Skin of body (tissue), 2 donors: ENCODE measurements around the gene XKR7. TPM values are rescaled to one million over a fixed set of nuclear protein-coding genes. Genes with fewer than 3 reads are reported as not detected.
A peak's percentile ranks its signal among the peaks of the same experiment; 100 is the strongest.

Experiments used
- DNase-seq: peaks from one replicate; lab custom pipeline; 2025; lab: John Stamatoyannopoulos, UW
- total RNA-seq: library from RNA; depleted of rRNA; stranded (reverse); fragments of >200 nt; gene quantifications from one replicate; pipeline ENCODE4 v1.2.3, GENCODE V29; 2014

XKR7 gene
- total RNA-seq, 1 donor from 2014 or later: not detected

DNA sequence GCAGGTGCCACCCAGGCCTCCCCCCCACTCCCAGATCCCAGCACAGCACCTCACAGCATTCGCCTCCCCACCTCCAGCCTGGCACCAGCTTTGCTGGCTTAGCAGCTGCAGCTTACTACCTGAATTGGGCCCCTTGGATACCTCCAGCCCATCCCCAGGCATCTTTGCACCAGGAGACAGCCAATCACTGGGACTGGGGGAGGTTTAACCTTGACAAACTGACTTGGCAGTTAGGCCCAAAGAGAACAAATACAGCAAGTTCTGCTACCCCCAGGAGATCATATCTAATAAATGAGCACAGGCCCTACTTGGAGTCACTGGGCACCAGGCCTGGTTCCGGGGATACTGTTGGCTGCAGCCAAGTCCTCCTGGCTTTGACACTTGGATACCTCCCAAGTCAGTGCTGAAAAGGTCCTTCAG lies 24.9 kb upstream of the XKR7 start:
- no peak for DNase-seq

DNA sequence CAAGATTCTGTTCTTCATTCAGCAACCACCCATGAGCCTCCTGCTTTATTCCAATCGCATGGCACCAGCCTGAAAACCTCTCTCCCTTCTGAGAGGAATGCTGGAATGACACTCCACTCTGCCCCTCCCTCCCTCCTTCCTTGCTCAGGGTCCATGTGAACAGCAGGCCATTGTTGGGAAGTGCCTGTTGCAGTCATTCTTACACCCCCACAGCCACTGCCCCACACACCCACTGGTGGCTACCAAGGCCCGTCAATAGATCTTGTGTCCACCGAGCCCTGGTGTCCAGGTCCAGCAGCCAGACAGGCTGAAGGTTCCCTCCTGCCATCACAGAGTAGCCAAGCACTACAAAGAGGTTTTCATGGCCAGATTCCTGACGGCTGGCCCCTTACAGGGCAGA lies 22.6 kb upstream of the XKR7 start:
- DNase-seq: no peak

DNA sequence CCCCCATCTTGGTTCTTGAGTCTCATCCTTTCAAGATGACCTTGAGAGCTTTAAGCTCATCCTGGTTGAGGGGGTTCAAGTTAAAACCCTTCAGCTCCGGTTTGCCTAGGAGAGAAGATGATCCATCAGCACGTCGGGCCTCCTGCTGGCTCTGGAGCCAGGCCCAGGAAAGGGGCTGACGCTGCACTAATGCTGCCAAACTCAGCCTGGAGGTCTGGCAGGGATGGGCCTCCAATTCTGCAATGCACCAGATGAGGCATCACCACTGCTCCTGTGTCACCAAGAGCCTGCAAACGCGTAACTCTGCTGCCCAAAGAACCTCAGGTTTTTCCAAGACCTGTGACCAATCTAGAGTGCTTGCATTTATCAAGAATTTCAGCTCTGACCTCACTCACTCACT lies 22.2 kb upstream of the XKR7 start:
- no peak for DNase-seq

DNA sequence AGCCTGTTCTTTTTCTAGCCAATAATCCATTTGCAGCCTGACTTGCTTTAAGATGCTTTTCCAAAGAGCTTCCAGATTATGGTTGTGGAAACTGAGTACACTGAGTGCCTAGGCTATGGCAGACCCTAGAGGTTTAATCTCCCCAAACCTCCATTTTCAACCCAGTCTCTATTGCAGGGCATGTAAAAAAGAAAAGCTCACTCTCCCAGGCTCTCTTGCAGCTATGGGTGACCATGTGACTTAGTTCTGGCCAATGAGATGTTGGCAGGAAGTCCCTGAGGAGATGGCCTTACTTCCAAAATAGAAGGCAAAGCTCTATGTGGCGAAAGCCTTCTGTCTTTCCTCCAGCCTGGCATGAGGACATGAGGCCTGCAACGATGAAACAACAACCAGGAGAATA lies 19.9 kb upstream of the XKR7 start:
- no peak for DNase-seq

DNA sequence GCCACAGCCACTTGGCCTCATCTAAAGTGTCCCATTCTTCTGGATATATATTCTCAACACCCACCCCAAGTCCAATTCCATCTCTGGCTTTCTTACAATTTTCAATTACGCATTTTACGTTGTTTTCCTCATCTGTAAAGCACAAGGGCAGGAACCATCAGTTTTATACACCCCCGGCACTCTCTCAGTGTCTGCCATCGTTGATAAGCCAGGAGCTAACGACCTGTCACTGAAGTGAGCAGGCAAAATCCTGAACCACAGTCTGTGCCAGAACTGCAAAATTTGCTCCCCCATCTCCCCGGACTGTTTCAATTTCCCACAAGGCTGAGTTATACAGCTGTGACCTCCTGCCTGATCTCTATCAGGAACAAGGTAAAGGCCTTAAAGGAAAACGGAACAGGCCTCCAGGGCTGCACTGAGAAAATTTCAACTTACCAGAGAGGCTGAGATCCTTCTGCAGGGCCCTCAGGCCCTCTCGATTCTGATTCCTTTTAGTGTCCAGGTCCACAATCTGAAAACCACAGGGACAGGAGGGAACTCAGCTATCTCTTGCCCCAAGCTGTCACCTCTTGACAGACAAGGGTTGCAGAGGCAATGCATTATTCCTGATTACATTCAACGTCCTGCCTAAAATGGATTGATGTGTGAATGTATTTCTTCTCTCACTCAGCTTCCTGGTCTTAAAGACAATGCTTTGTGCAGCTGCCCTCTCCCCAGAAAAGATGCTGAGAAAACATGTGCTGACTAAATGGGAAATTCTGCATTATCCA lies 17.9 kb upstream of the XKR7 start:
- no peak for DNase-seq

DNA sequence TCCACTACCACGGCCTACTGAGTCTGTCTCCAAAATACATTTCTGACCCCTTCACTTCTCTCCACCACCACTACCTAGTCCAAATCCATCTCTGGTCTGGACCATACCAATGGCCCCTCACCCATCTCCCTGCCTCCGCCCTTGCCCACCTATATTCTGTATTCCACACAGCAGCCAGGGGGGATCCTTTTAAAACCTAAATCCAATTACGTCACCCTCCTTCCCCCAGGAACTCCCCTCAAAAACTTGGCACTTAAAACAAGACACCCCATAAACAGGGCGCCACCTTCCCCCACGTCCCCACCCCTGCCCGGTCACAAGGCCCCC lies 16.8 kb upstream of the XKR7 start:
- no peak for DNase-seq

DNA sequence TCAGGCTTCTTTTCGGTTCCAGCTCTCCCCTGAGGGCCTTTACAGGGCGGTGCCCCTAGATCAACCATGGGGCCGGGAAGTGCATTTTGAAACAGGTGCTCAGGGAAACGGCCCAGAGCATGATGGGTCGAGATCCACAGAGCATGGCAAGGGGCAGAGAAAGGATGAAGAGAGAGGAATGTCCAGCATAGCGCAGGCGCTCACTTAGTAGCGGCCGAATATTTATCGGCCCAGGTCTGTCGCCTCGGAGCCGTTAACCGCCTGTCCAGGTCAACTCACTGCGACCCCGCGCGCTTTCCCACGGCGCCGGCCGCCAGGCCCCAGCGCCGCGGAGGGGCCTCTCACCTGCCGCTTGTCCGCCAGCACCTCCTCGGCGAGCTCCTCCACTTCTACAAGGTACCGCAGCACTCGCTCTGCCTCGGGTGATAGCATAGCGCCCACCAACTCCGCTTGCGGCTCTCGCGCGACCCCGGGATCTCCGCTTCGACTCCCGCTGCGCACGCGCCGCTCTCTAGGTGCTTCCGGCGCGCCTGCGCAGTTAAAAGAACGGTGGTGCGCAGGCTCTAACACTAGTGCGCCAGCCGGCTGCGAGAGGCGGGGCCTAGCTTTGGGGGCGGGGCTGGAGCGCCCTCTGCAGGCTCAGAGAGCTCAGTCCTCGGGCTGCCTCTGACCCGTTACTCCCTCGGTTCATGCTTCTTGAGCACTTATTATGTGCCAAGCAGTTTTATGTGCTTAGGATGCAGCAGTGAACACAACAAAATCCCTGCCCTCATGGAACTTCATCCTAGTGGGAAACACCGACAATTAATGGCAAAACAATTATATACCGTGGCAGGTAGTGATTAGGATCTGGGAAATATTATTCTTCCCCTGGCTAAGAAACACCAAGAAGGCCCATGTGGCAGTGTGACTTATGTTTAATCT lies 16.2 kb upstream of the XKR7 start, which contains the start of gene PDRG1:
PDRG1 (minus strand) TSS at position 517 of the 924 bp plus-strand sequence; CDS start at position 432, 85 bp downstream.
- DNase-seq: peak; percentile 93

DNA sequence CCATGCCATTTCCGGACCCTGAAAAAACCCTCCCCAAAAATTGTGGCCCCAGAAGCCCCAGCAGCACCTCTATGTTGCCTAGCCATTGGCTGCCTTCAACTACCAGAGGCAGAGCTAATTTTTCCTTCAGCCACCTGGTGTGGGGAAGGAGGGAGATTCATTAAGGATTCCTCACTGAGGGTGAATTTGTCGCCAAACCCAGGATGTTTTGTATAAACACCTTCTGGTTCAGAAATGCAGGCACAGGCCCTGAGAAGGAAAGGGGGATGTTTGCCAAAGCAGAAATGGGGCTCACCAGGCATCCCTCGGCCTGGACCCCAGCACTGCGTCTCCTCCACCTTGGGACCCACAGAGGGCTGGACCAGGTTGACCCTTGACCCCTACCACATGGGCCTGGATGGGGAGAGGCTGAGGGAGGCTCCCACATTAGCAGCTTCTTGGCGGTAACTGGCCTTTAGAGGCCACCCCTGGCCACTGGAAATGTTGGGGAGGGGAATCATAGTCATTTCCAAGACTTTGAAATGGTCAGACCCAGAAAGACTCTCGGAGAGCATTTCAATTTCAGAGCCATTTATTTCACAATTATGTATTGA lies 14.3 kb upstream of the XKR7 start:
- no peak for DNase-seq

DNA sequence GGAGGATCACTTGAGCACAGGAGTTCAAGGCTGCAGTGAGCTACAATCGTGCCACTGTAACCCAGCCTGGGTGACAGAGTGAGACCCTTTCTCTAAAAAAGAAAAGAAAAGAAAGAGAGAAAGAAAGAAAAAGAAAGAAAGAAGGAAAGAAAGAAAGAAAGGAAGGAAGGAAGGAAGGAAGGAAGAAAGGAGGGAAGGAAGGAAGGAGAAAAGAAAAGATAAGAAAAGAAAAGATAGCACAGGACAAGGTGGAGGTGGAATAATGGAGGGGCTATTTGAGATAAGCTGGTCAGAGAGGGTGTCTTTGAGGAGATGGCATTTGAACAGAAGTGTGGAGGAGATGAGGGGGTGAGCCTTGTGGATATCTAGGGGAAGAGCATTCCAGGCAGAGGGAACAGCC lies 13.5 kb upstream of the XKR7 start:
- DNase-seq: no peak

DNA sequence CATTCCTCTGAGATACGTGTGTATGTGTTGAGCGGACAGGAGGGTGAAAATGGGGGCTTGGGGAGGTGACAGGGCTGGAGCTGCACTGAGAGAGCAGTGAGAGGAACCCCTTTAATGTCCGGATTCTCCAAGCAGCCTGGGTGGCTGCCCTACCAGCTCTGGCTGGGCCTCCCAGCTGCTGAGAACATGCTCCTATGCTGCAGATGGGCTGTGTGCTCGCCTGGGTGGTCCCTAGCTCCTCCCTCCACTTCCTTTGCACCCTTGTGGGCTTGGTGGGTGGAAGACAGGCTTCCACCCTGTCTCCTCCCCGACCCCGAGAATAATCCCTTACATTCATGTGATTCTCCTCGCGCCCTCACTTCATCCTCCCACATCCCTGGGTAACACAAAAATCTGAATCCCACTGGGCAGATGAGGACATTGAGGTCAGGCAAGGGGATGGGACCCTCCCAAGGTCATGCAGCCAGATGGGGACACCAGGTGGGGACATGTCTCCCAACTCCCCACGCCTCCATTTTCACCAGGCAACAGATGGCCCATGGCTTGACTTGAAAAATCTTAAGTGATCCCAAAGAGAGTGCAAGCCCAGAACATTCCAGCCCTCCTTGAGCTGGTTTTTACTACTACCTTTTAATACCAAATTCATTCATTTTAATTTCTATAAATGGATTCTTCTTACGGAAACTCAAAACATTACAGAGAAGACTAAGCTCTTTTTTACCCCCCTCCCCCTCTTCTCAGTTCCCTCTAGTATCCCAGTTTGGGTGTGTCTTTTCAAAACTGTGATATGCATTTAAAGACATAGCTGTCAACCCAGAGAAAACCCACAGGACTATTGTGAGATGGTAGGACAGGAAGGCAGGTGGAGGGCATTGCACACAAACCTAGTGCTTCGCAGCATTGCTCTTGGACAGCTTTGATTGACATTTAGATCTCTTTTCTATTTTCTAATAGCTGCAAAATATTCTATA lies 11.1 kb upstream of the XKR7 start:
- DNase-seq: no peak

DNA sequence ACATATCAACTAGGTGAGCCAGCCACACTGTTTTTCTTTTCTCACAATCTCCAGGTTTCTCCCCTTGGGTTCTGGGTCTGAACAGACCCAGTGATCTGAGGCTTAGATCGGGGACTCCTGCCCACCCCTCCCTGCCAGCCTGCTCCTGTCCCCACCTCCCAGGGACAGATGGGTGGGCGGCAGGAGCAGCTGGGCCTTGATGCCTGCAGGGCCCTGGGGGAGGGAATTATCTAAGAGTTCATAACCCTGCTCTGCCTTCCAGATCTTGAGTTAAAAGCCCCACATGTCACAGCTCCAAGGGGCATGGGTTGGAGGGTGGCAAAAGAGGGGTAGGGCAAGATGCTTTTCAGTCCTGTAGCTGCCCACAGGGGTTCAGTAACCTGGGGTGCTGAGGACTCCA lies 5.2 kb upstream of the XKR7 start:
- no peak for DNase-seq

DNA sequence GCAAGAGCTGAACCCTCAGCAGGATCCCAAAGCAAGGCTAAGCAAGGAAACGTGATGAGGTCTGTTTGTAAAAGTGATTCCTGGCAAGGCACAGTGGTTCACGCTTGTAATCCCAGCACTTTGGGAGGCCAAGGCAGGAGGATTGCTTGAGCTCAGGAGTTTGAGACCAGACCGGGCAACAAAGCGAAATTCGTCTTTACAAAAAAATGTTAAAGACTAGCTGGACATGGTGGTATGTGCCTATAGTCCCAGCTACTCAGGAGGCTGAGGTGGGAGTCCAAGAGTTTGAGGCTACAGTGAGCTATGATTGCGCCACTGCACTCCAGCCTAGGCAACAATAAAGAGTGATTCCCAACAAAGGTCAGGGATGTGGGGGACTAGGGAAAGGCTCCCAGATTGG lies 4.1 kb upstream of the XKR7 start:
- DNase-seq: no peak

DNA sequence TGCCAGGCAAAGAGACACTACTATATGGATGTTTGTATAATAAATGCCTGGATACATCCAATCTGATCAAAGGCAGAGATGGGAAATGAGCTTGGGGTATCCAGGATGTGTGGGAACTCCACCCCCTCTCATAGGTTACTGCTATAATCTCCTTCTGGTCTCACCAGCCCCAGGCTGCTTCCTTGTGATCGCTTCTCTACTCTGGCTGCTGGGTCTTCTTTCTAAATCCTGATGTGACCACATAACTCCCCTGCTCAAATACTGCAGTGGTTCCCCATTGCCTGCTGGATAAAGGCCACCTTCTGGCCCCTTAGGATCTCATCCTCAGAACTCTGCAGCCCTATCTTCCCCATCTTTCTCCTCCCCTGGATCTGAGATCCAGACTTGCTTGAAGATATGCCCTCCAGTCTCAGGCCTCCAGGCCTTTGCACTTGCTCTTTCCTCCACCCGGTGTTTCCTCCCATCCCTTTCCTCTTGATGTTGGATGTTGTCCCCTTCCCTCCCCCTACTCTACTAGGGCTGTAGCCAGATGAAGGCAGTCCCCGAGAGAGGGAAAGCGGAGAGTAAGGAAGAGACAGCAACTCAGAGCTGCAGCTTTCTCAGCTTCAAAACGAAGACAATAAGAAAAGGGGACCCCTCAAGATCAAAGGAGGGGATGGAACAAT lies 828 bp upstream of the XKR7 start:
- no peak for DNase-seq

DNA sequence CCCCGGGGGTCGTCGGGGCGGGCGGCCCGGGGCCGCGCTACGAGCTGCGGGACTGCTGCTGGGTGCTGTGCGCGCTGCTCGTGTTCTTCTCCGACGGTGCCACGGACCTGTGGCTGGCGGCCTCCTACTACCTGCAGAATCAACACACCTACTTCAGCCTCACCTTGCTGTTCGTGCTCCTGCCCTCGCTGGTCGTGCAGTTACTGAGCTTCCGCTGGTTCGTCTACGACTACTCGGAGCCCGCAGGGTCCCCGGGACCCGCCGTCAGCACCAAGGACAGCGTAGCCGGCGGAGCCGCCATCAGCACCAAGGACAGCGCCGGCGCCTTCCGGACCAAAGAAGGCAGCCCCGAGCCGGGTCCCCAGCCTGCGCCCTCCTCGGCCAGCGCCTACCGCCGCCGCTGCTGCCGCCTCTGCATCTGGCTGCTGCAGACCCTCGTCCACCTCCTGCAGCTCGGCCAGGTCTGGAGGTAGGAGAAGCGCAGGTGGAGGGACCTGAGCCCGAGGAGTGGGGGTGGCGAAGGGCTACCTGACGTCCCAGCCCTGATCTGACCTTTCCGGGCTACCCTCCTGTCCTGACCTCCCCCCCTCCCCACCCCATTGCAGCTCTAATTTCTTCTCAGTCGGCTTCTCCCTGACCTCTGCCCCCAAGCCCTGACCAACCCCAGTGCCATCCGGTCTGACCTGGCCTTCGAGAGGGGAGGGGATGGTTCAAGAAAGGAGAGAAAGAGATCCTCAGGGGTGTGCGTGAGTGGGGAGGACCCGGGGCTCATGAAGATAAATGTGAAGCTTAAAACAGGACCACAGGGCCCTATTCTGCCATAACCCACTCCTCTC lies 558 bp downstream of the XKR7 start:
- peak; percentile 54 for DNase-seq

DNA sequence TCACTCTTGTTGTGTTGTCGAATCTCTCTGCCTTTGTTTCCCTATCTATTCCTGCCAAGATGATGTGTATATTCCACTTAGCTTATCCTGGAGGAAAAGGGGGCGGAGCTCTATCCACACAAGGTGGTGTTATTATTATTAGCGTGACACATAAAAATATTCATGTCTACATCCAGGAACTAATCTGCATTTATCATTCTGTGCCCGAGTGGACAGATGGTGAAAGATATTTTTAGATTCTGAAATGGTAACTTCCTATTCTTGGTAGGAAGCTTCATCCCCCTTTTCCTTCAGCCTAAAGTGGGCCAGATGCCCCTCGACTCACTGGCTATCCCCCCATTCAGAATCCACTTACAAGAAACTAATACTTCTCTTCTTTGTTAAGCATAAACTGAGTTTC lies 2.0 kb downstream of the XKR7 start:
- no peak for DNase-seq

DNA sequence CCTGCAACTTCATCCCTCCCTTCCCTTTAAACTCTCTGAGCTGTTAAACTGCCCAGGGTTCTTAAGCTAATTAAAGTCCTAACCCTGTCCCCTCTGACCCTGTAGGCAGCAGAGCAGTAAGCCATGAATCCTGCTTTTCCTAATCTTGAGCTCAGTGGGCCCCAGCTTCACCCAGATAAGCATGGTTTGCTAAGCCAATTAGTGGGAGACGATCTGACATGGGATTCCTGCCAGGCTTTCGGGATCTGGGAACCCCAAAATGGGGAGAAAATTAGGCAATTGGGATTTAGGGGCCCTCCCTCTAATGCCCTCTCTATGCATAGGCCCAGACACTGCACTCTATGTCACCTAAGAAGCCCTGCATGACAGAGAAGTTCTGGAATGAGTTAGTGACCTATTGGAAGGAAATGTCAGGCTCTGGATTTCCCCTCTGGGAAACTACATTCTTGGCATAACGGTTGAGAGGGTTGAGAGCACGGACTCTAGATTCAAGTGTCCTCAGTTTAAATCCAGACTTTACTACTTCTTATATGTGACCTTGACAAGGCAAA lies 4.6 kb downstream of the XKR7 start:
- no peak for DNase-seq

DNA sequence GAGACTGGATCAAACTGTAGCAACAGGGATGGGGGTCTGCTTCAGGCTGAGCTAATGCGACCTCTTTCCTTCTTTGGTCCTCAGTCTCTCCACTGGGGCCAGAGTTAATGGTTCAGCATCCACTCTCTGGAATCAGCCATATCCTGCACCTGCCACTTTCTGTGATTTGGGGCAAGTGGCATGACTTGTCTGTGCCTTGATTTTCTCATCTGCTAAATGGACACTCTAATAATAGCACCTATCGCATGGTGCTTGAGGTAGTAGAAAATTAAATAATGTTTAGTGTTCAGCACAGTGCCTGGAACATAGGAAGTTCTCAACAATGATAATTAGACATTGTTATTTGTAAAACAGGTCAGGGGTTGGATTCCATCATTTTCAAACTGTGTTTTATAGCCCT lies 6.3 kb downstream of the XKR7 start:
- no peak for DNase-seq

DNA sequence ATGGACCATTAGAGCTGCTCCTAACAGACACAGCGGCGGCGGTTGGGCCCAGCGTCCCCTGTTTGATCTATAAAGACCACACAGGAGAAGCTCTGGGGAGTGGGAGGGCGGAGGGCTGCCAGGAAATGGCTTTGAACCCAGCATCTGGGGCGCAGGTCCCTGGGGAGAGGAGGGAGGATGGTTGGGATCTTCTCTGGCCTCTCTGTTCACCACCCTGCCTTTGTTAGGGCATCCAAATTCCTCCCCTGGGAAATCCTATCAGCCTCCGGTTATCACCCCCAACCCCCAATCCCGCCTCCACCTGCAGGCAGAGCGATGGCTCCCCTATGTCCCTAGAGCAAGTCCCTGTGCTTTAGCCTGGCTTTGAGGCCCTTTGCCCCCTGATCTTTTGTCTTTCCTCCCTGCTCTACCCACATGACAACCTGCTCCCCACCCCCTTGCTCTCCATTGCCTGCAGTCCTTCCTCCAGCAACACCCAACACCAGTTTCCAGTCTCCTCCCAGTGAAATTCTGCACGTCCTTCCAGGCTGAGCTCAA lies 7.1 kb downstream of the XKR7 start:
- DNase-seq: no peak

DNA sequence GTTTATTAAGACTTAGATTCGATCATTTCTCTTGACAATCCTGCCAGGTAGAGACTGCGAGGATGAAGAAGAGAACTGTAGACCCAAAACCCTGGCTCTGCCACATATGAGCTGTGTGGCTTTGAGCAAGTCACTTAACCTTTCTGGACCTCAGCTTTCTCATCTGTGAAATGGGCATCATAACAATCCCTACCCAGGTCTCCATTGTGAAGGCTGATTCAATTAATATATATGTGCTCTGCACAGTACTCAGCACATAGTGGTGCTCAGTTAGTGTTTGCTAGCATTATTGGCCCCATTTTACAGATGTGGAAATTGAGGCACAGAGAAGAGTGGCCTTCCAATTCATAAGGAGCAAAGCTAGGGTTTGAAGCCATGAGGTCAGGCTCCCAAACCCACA lies 7.9 kb downstream of the XKR7 start:
- DNase-seq: no peak
